NOMO-1 treated with DMSO at 0.1 percent for 48 hours (cell line): ENCODE results near the gene SLC35B1.
A peak's percentile ranks its signal among the peaks of the same experiment; 100 is the strongest.

Experiments
- DNase-seq: peaks from one replicate; lab custom pipeline; 2025; ENCODE audit not compliant: unreplicated experiment; lab: John Stamatoyannopoulos, UW

The SLC35B1 gene

GRCh38 chr17:49707608-49708514 lies at the start of gene SLC35B1:
Gene SLC35B1 (minus strand): TSS chr17:49707964. CDS start chr17:49707833, 131 bp downstream.
- peak; percentile 99 for DNase-seq

- no peak for DNase-seq
Observed at GRCh38 chr17:49757151-49757777, 49.5 kb upstream of the SLC35B1 start.

- DNase-seq, result no peak
Observed at GRCh38 chr17:49756323-49757150, 48.8 kb upstream of the SLC35B1 start.

GRCh38 chr17:49755663-49756283 lies 48.0 kb upstream of the SLC35B1 start:
- no peak for DNase-seq

- no peak for DNase-seq
Observed at GRCh38 chr17:49753959-49754391, 46.2 kb upstream of the SLC35B1 start.

GRCh38 chr17:49752508-49752907 lies 44.7 kb upstream of the SLC35B1 start:
- DNase-seq, result no peak

GRCh38 chr17:49749730-49750129 lies 42.0 kb upstream of the SLC35B1 start:
- no peak for DNase-seq

- DNase-seq, result no peak
Observed at GRCh38 chr17:49748791-49749190, 41.0 kb upstream of the SLC35B1 start.

- no peak for DNase-seq
Observed at GRCh38 chr17:49748223-49748622, 40.5 kb upstream of the SLC35B1 start.

GRCh38 chr17:49747632-49748031 lies 39.9 kb upstream of the SLC35B1 start:
- no peak for DNase-seq

- peak; percentile 13 for DNase-seq
Observed at GRCh38 chr17:49746791-49747490, 39.2 kb upstream of the SLC35B1 start.

GRCh38 chr17:49745175-49746139 lies 37.7 kb upstream of the SLC35B1 start:
- no peak for DNase-seq

- DNase-seq, result peak; percentile 77
Observed at GRCh38 chr17:49742166-49742638, 34.4 kb upstream of the SLC35B1 start.

- no peak for DNase-seq
Observed at GRCh38 chr17:49741692-49742076, 33.9 kb upstream of the SLC35B1 start.

- DNase-seq, result peak; percentile 73
Observed at GRCh38 chr17:49741009-49741691, 33.4 kb upstream of the SLC35B1 start.

GRCh38 chr17:49739641-49740271 lies 32.0 kb upstream of the SLC35B1 start:
- peak; percentile 96 for DNase-seq

- DNase-seq, result no peak
Observed at GRCh38 chr17:49738456-49739163, 30.8 kb upstream of the SLC35B1 start.
